ENCODE measurements around the gene BABAM2.

BABAM2 gene

GRCh38 chr2:28352104-28352503 is 461.6 kb downstream of the BABAM2 start:
- DNase-seq, result no peak

- DNase-seq, result no peak
Measured at GRCh38 chr2:28352610-28353195, 462.2 kb downstream of the BABAM2 start.

DNA sequence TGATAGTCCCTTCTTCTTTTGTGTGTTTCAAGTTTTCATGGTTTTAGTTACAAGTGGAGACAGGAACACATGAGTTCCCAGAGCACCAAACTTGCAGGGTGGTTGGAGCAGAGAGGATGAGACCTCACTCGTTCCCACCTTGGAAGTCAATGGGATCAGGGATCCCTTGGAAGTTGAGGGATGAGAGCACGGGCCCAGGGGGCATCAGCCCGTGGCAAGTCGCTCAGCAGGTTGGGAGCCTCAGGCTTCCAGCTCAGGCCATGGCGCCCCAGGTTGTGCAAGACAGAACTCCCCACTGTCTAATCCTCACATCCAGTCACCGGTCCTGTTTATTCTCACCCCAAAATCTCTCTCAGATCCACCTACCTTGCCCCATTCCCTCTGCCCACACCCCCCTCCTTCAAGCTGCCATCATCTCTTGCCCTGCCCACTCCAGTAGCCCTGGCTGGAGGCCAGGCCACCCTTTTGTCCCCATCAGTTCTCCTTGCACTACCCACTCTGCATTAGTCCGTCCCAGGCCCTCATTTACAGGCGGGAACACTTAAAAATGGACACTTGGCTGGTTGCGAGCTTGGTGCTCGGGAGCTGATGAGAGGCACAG is 464.5 kb downstream of the BABAM2 start:
- DNase-seq, result no peak

DNA sequence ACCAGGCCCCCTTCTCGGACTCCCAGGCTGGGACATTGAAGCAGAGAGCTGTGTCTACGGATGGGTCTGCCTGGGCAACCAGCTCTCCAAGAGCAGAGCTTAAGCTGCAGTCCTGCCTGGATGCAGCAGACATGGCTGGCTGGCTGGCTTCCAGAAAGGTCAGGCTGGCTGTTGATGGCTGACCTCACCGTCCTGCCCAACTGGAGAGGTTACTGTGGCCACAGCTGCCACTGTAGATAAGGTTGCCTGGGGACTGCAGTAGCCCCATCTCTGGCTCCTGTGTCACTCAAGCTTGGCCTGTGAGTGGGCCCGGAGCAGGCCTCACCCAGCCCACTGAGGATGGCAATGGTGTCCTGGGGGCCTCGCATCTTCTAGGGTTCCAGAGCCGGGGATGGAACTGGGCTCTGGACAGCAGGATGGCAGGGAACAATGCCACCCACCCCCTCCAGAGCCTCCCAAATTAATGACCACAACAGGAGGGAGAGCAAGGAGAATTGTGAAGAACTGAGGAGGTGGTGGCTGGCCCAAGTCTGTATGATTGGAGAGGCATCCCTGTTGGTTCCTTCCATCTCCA is 465.1 kb downstream of the BABAM2 start:
- DNase-seq, result no peak

DNA sequence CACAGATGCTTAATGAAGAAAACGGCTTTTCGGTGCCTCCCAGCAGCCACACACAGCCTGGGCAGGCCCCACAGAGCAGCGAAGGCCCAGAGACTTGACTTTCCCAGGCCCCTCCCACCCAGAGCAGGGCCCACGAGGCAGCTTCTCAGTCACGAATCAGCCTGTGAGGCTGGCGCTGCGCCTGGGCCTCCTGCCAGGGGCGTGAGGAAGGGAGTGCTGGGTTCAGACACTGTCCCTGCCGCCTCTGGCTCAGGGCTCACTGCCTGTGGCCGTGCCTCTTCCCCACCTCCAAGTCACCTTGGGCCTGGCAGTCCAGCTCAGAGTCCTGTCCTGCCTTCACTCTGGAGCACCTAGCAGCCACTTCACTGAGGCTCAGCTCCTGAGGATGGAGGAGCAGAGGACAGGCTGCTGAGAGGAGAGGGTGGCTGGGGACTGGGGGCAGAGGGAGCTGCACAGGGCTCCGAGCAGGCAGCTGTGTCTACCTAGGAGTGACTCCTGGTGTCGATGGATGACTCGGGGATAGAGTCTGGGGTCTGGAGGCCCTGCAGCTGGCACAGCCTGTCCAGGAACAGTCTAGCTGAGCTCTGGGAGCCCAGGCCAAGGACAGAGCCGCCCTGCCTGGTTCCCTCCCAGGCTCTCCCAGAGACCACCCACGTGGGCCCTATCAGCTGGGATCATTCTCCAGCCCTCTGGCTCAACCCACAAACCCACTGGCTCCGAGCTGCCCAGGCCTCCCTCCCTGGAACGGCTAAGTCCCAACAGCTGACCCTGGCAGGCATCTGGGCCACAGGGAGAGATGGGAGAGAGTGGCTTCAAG is 465.8 kb downstream of the BABAM2 start:
- DNase-seq, result peak in 1 of 2 donors; percentile 28

GRCh38 chr2:28357055-28357454 is 466.5 kb downstream of the BABAM2 start:
- DNase-seq, result no peak

DNA sequence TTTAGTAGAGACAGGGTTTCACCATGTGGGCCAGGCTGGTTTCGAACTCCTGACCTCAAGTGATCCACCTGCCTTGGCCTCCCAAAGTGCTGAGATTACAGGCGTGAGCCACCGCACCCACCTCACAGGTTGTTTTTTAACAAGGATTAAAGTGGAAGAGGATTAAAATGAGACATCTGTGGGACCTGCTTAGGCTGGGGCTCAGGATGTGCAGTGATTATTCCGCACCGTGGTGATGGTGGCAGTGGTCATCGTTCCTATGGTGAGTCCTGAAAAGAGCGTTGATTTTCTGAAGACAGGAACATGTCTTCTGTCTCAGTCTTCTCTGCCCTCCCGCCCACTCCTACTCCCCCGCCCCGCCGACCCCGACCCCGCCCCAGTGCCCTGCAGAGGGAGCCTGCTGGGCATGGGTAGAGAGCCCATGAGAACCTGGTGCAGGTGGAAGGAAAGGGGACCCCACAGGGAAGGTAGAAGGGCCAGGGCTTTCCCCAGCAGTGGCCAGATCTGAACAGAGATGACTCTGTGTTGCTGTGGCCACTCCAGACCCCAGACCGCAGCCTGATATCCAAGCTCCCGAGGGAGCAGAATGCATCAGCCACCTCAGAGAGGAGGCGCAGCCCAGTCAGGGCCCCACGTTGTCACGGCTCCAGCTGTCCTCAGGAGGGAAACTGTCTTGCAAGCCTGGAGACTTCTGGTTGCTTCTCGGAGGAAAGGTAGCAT is 467.6 kb downstream of the BABAM2 start:
- no peak for DNase-seq

- DNase-seq, result no peak
Measured at GRCh38 chr2:28358668-28359201, 468.2 kb downstream of the BABAM2 start.

DNA sequence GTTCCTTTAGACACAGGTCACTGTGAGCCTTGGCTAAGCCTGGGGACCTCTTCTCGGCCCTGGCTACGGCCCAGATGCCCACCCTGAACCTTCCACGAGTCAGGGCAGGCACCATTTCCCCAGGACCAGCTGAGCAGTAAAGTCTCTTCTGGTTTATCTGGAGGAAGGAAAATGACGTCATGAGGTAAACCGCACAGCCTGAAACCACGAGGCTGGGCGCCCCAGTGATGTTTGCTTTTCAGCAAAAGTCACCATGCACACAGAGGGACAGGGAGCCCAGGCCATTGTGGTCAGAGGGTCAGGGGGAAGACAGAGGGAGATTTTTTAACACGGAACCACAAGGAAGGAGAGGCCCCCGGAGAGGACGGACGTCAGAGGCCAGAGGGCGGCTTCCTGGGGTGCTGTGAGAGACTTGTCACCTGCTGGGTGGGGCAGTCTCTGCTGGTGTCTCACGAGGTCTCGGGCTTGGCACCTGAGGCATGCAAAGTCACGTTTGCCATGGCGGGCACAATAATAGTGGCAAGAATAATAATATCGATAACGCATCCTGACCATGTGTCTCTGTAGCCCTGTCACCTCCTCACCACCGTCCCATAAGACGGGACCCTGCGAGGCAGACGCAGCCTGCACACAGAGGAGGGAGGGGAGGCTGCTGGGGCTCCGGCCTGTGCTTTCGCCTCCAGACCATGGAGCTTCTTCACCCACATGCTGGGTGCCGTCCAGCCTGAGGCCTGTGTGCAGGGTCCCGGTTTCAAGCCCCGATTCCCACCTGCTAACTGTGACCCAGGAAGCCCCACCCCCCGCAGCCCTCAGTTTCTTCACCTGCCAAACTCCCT is 468.9 kb downstream of the BABAM2 start:
- DNase-seq, result peak; percentile 75 to 76

DNA sequence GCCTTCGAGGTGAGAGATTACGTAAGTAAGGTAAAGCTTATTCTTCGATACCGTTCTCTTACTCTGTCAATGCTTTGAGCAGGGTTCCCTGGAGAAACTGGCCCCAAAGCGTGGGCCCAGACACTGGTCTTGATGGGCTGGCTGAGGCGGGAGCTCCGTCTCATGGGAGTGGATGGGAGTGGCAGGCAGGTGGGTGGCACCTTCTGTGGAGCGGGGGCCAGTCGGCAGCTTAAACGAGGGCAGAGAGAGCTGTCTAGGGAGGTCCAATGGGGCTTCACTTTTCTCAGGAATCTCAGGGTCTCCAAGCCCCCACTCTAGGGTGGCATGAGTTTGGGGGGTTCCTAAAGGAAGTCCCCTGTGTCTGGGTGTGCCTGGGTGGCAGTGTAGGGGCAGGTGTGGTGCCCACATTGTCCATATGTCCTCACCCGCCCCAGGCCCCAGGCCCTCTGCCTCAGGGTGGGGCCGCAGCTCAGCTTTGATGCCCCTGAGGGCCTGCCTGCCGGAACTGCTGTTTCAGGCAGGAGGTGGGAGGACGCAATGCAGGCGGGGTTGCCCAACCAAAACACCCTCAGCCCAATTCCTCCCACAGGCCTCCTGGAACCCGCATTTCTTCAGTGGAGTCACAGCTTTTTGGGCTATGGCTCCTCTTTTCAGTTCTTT is 469.7 kb downstream of the BABAM2 start:
- no peak for DNase-seq

DNA sequence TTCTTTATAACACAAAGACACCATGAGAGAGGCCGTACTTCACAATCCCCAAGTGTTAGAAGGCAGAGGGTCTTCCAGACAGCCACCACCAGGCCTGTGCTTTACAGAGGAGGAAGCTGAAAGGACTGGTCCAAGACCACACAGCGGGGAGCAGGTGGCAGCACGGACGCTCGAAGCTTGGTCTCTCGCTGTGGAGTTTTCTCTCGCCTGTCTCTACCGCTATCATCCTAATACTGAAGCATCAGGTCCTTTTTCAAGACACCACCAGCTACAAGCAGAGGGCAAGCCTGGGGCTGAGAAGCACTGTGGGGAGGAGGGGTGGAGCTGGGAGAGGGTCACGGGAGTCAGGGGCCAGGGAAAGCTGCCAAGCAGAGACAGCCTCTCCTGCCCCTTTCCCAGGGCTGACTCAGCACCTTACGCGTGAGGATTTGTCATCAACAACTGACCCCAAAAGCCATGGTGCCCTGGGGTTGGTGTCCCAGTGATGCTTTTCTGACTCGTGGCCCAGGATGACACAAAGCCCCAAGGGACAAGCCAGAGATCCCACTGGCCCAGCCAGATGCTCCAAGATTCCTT is 470.3 kb downstream of the BABAM2 start:
- DNase-seq, result no peak

- DNase-seq, result no peak
Measured at GRCh38 chr2:28361991-28362710, 471.6 kb downstream of the BABAM2 start.

- no peak for DNase-seq
Measured at GRCh38 chr2:28362991-28363521, 472.5 kb downstream of the BABAM2 start.

DNA sequence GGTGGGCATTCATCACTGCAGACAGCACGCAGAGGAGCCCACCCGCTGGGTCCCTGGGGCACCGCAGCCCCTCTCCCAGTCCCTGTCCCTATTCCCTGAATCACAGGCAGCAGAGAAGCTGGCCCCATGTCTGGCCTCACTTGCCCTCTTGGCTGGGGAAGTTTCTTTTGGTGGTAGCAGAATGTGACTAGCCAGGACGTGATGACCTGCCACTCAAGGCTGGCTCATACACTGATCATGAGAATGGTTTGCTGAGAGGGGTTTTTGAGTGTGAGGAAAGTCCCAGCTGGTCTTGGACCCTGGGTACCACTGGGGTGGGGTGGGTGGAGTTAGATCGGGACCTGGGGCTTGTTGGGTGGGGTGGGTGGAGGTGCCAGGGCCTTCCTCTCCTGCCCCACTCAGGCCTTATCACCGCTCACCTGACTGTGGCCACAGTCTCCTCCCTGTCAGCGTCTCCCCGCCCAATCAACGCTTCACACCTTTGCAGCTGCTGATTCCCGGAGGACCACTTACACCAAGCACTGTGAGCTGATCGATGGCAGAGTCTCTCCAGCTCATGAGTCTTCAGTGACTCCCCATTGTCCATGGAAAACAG is 473.3 kb downstream of the BABAM2 start:
- no peak for DNase-seq

DNA sequence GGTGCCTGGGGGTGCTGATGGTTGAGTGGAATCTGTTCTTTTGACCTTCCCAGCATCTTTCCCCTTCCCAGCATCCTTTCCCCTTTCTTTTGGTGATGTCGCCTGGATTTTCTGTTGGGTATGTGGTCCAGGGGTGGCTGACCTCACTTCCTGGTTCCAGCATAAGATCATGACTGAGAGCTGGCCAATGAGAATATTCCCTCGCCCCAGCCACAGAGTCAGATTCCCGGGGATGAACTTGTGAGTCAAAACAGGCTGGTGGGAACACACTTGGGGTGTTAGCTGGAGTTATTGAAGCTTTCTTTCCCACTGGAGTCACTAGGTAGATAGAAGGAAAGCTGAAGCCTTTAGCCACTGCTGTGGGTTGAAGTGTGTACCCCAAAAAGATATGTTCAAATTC is 474.1 kb downstream of the BABAM2 start:
- DNase-seq, result no peak

DNA sequence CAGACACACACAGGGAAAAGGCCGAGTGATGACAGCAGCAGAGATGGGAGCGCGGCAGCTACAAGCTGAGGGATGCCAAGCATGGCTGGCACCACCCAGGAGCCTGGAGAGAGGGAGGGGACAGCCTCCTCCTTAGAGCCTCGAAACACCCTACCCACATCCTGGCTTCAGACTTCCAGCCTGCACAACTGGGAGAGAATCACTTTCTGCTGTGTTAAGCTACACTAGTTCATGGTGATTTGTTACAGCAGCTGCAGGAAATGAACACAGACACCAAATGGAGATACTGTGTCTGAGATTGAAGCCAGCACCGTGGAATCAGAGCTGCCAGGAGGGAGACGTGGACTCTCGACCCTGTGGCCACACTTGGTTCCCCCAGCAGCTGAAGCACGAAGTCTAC is 474.6 kb downstream of the BABAM2 start:
- DNase-seq, result no peak

DNA sequence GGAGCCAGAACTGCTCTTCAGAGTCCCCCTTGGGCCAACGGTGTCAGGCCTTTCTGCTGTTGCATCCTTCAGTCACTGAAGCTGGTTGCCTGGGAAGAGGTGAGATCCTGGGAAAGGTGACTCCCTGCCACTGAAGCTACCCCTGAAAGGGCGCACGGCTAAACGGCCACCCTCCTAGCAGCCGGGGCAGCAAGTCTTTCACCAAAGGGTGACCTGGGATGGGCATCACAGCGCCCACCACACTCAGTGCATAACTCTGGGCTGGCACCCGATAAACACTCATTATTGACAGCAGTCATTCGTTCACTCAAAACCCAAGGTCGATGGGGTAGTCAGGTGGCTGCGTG is 475.6 kb downstream of the BABAM2 start:
- no peak for DNase-seq

DNA sequence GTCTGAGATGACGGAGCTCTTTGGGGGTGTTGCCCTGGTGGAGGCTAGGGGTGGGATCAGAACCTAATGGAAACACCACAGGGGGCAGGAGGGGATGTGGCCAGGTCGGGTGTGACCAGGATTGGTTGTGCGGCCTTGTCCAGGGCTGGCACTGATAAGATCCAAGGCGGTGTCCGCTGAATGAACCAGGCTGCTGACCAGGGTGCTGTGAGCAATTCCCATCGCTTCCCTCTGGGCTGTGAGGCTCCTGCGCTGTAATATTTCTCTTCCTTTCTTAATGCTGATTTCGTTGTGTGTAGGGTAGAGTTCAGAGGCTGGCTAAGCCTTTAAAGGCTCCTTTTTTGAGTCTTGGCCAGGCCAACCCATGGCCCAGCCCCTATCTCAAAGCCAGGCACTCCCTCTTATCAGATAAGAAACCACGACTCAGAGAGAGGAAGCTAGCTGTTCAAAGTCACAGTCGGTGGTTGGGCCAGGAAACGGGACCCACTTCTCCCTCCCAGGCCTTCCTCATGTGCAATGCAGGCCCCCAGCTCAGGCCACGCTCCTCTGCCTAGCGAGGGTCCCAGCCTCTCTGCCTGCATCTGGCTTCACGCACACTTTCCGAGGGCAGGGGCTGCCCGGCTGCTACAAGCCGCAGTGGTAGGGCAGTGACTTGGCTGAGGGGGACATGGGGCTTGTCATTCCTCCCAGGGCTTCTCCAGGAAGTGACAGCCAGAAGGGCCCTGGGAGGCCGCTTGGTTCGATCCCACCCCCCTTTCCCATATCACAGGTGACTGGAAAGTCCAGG is 476.2 kb downstream of the BABAM2 start:
- peak; percentile 42 to 51 for DNase-seq

All from activated CD4-positive, alpha-beta T cell treated with anti-CD3 and anti-CD28 coated beads for 4 hours (primary cell).